HEK293 (cell line): ENCODE results near the gene LTBP1.

Source experiments
- CTCF ChIA-PET: fragments of 350-600 bp; formaldehyde crosslinking; extraction: SDS; loops from one replicate; lab custom pipeline; 2021; ENCODE audit warnings: antibody characterized with exemption; lab: Yijun Ruan, JAX
- POLR2A ChIA-PET: fragments of 300-600 bp; formaldehyde crosslinking; extraction: SDS; loops from one replicate; lab custom pipeline; 2020; ENCODE audit warnings: antibody characterized with exemption, inconsistent platforms; lab: Yijun Ruan, JAX
- H3K27ac ChIP-seq: fragments of 200-500 bp; sonication (Bioruptor generic); 2 replicates; pipeline ENCODE4 v1.5.1; 2014; ENCODE audit warnings: low read depth, low read length, control low read depth, inconsistent platforms; ENCODE audit errors: extremely low read depth
- H3K36me3 ChIP-seq, 2 experiments: fragments of 200-500 bp in 1 of 2; sonication (Bioruptor generic) in 1 of 2; 1 replicate in 1 of 2; 2 replicates in 1 of 2; pipeline ENCODE4 v1.5.1; 2014 to 2017; ENCODE audit warnings: inconsistent platforms in 2 of 2, low read length in 2 of 2; ENCODE audit not compliant: control insufficient read depth in 2 of 2, insufficient read depth in 1 of 2
- H3K4me1 ChIP-seq: fragments of 200-500 bp; sonication (Bioruptor generic); 2 replicates; pipeline ENCODE4 v1.5.1; 2014; ENCODE audit warnings: mild to moderate bottlenecking, low read length, inconsistent platforms; ENCODE audit not compliant: control insufficient read depth, insufficient read depth
- H3K4me3 ChIP-seq: 2 replicates; pipeline ENCODE4 v1.5.1; 2011; ENCODE audit warnings: low read depth, mild to moderate bottlenecking, control low read depth, low read length, moderate library complexity
- H3K9me3 ChIP-seq: fragments of 200-500 bp; sonication (Bioruptor generic); 2 replicates; pipeline ENCODE4 v1.5.1; 2014; ENCODE audit warnings: low read depth, low read length, inconsistent platforms; ENCODE audit not compliant: control insufficient read depth, insufficient read depth
- BCL11B ChIP-seq: fragments of 450-650 bp; formaldehyde crosslinking; IDR thresholded peaks from 2 replicates; pipeline ENCODE4 v1.5.1; 2016; ENCODE audit warnings: low read depth, missing biosample characterization, missing genetic modification characterization
- GLI4 ChIP-seq: fragments of 450-650 bp; formaldehyde crosslinking; IDR thresholded peaks from 2 replicates; pipeline ENCODE4 v1.5.1; 2016; ENCODE audit warnings: missing biosample characterization, missing genetic modification characterization
- KLF16 ChIP-seq: fragments of 450-650 bp; formaldehyde crosslinking; IDR thresholded peaks from 2 replicates; pipeline ENCODE4 v1.5.1; 2017; ENCODE audit warnings: missing biosample characterization, missing genetic modification characterization
- KLF7 ChIP-seq: fragments of 450-650 bp; formaldehyde crosslinking; IDR thresholded peaks from 2 replicates; pipeline ENCODE4 v1.5.1; 2016; ENCODE audit warnings: missing biosample characterization, missing genetic modification characterization, borderline replicate concordance
- SCRT2 ChIP-seq: fragments of 450-650 bp; formaldehyde crosslinking; IDR thresholded peaks from 2 replicates; pipeline ENCODE4 v1.5.1; 2016; ENCODE audit warnings: missing biosample characterization, missing genetic modification characterization
- SETDB1 ChIP-seq: IDR thresholded peaks from one replicate; pipeline ENCODE4 v1.6.1; 2017; ENCODE audit warnings: mild to moderate bottlenecking, low read length, moderate library complexity, mixed read lengths; ENCODE audit not compliant: insufficient read length
- SP7 ChIP-seq: fragments of 450-650 bp; formaldehyde crosslinking; IDR thresholded peaks from 2 replicates; pipeline ENCODE4 v1.5.1; 2016; ENCODE audit warnings: missing biosample characterization, missing genetic modification characterization
- TCF7L2 ChIP-seq: IDR thresholded peaks from 2 replicates; pipeline ENCODE4 v1.6.1; 2011; ENCODE audit warnings: low read depth, mild to moderate bottlenecking, inconsistent platforms, low read length, moderate library complexity, borderline replicate concordance
- ZFHX2 ChIP-seq: fragments of 450-650 bp; formaldehyde crosslinking; conservative IDR thresholded peaks from 2 replicates; pipeline ENCODE4 v1.5.1; 2016; ENCODE audit warnings: missing biosample characterization, missing genetic modification characterization
- ZNF140 ChIP-seq: fragments of 450-650 bp; formaldehyde crosslinking; IDR thresholded peaks from 2 replicates; pipeline ENCODE4 v1.5.1; 2016; ENCODE audit warnings: missing biosample characterization, missing genetic modification characterization
- ZNF174 ChIP-seq: fragments of 450-650 bp; formaldehyde crosslinking; IDR thresholded peaks from 2 replicates; pipeline ENCODE4 v1.5.0; 2017; ENCODE audit warnings: missing biosample characterization, mild to moderate bottlenecking, missing genetic modification characterization
- ZNF175 ChIP-seq: fragments of 450-650 bp; formaldehyde crosslinking; IDR thresholded peaks from 2 replicates; pipeline ENCODE4 v1.5.1; 2016; ENCODE audit warnings: missing biosample characterization, missing genetic modification characterization
- ZNF2 ChIP-seq: fragments of 450-650 bp; formaldehyde crosslinking; IDR thresholded peaks from 2 replicates; pipeline ENCODE4 v1.5.1; 2016; ENCODE audit warnings: missing biosample characterization, missing genetic modification characterization
- ZNF274 ChIP-seq, 2 experiments: fragments of 200-500 bp in 1 of 2; fragments of 450-650 bp in 1 of 2; sonication (Bioruptor generic) in 1 of 2; formaldehyde crosslinking in 1 of 2; IDR thresholded peaks; 2 replicates each; pipeline versions ENCODE4 v1.5.1 to v1.6.1; 2014 to 2016; ENCODE audit warnings: borderline replicate concordance in 1 of 2, inconsistent platforms in 1 of 2, low read length in 1 of 2, missing biosample characterization in 1 of 2, missing genetic modification characterization in 1 of 2
- ZNF302 ChIP-seq: fragments of 450-650 bp; formaldehyde crosslinking; IDR thresholded peaks from 2 replicates; pipeline ENCODE4 v1.5.1; 2016; ENCODE audit warnings: missing biosample characterization, missing genetic modification characterization, low read depth
- ZNF37A ChIP-seq: fragments of 450-650 bp; IDR thresholded peaks from 2 replicates; pipeline ENCODE4 v1.5.1; 2018; ENCODE audit warnings: missing biosample characterization, missing genetic modification characterization
- ZNF391 ChIP-seq: fragments of 450-650 bp; formaldehyde crosslinking; IDR thresholded peaks from 2 replicates; pipeline ENCODE4 v1.5.1; 2016; ENCODE audit warnings: low read depth, missing biosample characterization, missing genetic modification characterization, borderline replicate concordance
- ZNF514 ChIP-seq: fragments of 450-650 bp; formaldehyde crosslinking; IDR thresholded peaks from 2 replicates; pipeline ENCODE4 v1.5.1; 2016; ENCODE audit warnings: missing biosample characterization, missing genetic modification characterization
- ZNF610 ChIP-seq: fragments of 450-650 bp; formaldehyde crosslinking; IDR thresholded peaks from 2 replicates; pipeline ENCODE4 v1.5.1; 2016; ENCODE audit warnings: missing biosample characterization, missing genetic modification characterization, borderline replicate concordance
- ZNF621 ChIP-seq: fragments of 450-650 bp; formaldehyde crosslinking; IDR thresholded peaks from 2 replicates; pipeline ENCODE4 v1.5.1; 2017; ENCODE audit warnings: missing biosample characterization, missing genetic modification characterization
- ZNF658 ChIP-seq: fragments of 450-650 bp; formaldehyde crosslinking; IDR thresholded peaks from 2 replicates; pipeline ENCODE4; 2016; ENCODE audit warnings: missing biosample characterization, missing genetic modification characterization
- ZNF670 ChIP-seq: fragments of 450-650 bp; formaldehyde crosslinking; IDR thresholded peaks from 2 replicates; pipeline ENCODE4 v1.5.1; 2016; ENCODE audit warnings: missing biosample characterization, missing genetic modification characterization, low read depth
- ZNF677 ChIP-seq: fragments of 450-650 bp; IDR thresholded peaks from 2 replicates; pipeline ENCODE4 v1.5.0; 2018; ENCODE audit warnings: missing biosample characterization, mild to moderate bottlenecking, missing genetic modification characterization, moderate library complexity
- ZNF747 ChIP-seq: fragments of 450-650 bp; formaldehyde crosslinking; IDR thresholded peaks from 2 replicates; pipeline ENCODE4 v1.5.1; 2016; ENCODE audit warnings: missing biosample characterization, missing genetic modification characterization
- ZNF776 ChIP-seq: fragments of 450-650 bp; formaldehyde crosslinking; IDR thresholded peaks from 2 replicates; pipeline ENCODE4 v1.5.0; 2017; ENCODE audit warnings: missing biosample characterization, missing genetic modification characterization, borderline replicate concordance
- ZNF777 ChIP-seq: fragments of 450-650 bp; formaldehyde crosslinking; IDR thresholded peaks from 2 replicates; pipeline ENCODE4 v1.5.1; 2017; ENCODE audit warnings: missing biosample characterization, missing genetic modification characterization, borderline replicate concordance
- ZNF830 ChIP-seq: fragments of 450-650 bp; IDR thresholded peaks from 2 replicates; pipeline ENCODE4 v1.5.0; 2018; ENCODE audit warnings: missing biosample characterization, missing genetic modification characterization, low read depth, mild to moderate bottlenecking, moderate library complexity
- ZNF843 ChIP-seq: fragments of 450-650 bp; formaldehyde crosslinking; IDR thresholded peaks from 2 replicates; pipeline ENCODE4 v1.5.1; 2016; ENCODE audit warnings: missing biosample characterization, missing genetic modification characterization
- ZSCAN30 ChIP-seq: fragments of 450-650 bp; IDR thresholded peaks from 2 replicates; pipeline ENCODE4 v1.5.1; 2018; ENCODE audit warnings: missing biosample characterization, mild to moderate bottlenecking, missing genetic modification characterization, moderate library complexity
- TF ChIP-seq, protein P1 (sequence below): fragments of 450-650 bp; formaldehyde crosslinking; IDR thresholded peaks from 2 replicates; pipeline ENCODE4 v1.5.1; 2016; ENCODE audit warnings: missing biosample characterization, missing genetic modification characterization
- TF ChIP-seq, protein P2 (sequence below): fragments of 450-650 bp; formaldehyde crosslinking; IDR thresholded peaks from 2 replicates; pipeline ENCODE4 v1.5.1; 2016; ENCODE audit warnings: missing biosample characterization, missing genetic modification characterization

LTBP1 gene

DNA sequence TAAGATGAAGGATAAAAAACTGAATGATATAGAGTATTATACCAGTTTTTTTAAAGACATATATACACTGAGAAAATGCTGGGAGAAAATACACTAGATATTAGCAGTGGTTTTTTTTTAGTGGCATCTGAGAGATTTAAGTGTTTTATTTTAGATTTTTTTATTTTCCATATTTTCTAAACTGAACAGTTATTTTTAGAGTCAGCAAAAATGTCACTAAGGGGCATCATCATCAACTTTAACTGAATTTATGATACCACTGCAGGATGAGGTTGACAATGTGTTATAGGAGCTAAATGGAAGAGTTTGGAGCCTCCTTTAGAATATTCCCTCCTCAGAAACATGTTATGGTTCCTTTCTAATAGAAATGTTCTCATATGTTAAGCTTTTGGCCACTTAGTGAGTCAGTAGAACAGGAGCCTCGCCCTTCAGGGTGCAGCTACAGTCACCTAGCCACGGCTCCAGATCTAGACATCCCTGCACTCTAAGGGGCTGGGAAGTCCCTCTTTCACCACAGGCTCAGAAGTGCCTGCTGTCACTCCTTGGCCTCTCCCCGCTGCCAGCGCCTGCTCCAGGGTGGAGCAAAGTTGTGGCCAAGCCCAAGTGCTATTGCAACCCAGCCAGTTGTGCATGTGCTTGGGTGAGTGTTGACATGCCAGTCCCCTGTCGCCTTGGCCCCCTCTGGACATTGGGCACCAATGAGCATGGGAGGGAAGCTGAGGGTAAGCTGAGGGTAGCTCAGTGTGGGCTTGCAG, 319.0 kb downstream of the LTBP1 start:
- H3K4me3 ChIP-seq = no peak overlapping the region
- ChIA-PET POLR2A (no interaction called here), CTCF (interaction anchor here (0.6 kb wide), 1 partner anchor 321 kb away, joined by 3 read pairs; no protein-coding TSS in a partner anchor)
- no peak overlapping the region for H3K27ac ChIP-seq
- no peaks in the 10 kb centered on the region for H3K4me1 ChIP-seq
- no peaks in the 10 kb centered on the region for H3K9me3 ChIP-seq
- peaks cover 0 to 14% of the 10 kb centered on the region in 2 experiments; a peak in 2 of 3 replicates for H3K36me3 ChIP-seq
- TF ChIP-seq ZNF2 (tag by site-specific recombination) = no peak
- TF ChIP-seq KLF7 = no peak
- no peak for TF ChIP-seq SP7
- no peak for TF ChIP-seq ZNF391 (tag by site-specific recombination)
- TF ChIP-seq ZNF830 (tag by site-specific recombination) = no peak
- no peak for TF ChIP-seq BCL11B (tag by site-specific recombination)
- TF ChIP-seq ZNF658 (tag by site-specific recombination) = no peak
- TF ChIP-seq ZNF621 = no peak
- no peak for TF ChIP-seq ZNF37A (tag by site-specific recombination)
- no peak for TF ChIP-seq ZNF776
- no peak for TF ChIP-seq ZNF514 (tag by site-specific recombination)
- TF ChIP-seq ZNF670 (tag by site-specific recombination) = no peak
- TF ChIP-seq, protein P1, sequence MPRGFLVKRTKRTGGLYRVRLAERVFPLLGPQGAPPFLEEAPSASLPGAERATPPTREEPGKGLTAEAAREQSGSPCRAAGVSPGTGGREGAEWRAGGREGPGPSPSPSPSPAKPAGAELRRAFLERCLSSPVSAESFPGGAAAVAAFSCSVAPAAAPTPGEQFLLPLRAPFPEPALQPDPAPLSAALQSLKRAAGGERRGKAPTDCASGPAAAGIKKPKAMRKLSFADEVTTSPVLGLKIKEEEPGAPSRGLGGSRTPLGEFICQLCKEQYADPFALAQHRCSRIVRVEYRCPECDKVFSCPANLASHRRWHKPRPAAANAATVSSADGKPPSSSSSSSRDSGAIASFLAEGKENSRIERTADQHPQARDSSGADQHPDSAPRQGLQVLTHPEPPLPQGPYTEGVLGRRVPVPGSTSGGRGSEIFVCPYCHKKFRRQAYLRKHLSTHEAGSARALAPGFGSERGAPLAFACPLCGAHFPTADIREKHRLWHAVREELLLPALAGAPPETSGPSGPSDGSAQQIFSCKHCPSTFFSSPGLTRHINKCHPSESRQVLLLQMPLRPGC (tag by site-specific recombination) = no peak
- TF ChIP-seq ZFHX2 (tag by site-specific recombination) = no peak
- TF ChIP-seq, protein P2, sequence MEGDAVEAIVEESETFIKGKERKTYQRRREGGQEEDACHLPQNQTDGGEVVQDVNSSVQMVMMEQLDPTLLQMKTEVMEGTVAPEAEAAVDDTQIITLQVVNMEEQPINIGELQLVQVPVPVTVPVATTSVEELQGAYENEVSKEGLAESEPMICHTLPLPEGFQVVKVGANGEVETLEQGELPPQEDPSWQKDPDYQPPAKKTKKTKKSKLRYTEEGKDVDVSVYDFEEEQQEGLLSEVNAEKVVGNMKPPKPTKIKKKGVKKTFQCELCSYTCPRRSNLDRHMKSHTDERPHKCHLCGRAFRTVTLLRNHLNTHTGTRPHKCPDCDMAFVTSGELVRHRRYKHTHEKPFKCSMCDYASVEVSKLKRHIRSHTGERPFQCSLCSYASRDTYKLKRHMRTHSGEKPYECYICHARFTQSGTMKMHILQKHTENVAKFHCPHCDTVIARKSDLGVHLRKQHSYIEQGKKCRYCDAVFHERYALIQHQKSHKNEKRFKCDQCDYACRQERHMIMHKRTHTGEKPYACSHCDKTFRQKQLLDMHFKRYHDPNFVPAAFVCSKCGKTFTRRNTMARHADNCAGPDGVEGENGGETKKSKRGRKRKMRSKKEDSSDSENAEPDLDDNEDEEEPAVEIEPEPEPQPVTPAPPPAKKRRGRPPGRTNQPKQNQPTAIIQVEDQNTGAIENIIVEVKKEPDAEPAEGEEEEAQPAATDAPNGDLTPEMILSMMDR (tag by site-specific recombination) = no peak
- TF ChIP-seq ZNF843 (tag by site-specific recombination) = no peak

DNA sequence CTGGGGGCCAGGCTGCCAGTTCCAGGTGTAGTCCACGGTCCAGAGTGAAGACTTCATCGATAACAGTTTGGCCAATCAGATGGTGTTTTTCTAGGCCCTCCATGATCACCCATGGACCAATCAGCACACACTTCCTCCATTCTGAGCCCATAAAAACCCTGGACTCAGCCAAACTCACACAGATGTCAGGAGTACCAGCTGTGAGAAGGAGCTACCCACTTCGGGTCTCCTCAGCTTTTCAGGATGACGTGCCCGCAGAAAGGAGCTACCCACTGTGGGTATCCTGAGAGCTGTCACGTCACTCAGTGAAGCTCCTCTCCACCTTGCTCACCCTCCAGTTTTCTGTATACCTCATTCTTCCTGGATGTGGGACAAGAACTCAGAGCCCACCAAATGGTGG, 319.7 kb downstream of the LTBP1 start:
- H3K4me3 ChIP-seq = no peak overlapping the region
- CTCF ChIA-PET = no interaction called here

DNA sequence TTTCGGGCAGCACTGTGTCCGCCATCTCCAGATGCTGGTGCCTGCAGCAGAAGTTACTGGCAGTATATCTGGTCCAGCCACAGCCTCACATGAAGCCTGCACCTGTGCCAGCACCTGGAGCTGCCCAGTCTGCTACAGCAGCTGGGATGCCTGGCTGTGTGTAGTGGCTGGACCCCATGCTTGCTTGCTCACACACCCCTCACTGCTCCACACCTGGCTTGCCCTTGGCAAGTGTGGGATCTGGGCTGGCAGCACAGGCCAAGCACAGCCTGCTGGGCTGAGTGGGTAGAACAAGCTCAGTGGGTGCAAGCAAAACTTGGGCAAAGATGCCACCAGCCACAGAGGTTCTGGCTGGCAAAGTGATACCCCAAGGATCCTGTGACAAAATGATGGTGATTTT, 320.3 kb downstream of the LTBP1 start:
- POLR2A ChIA-PET = no interaction called here

More for the DNA sequence above, 319.7 kb downstream of the LTBP1 start:
- POLR2A ChIA-PET = no interaction called here
- Histone ChIP-seq H3K4me1 (no peaks in the 10 kb centered on the region), H3K27ac (no peak overlapping the region)
- TF ChIP-seq SETDB1 (peak; percentile 62), KLF16 (tag by site-specific recombination) (no peak)
- TF ChIP-seq, all 188 proteins: peak for 1
- Histone ChIP-seq H3K9me3 (no peaks in the 10 kb centered on the region), H3K36me3 (peaks cover 0 to 14% of the 10 kb centered on the region in 2 experiments; a peak in 2 of 3 replicates)

More for the DNA sequence above, 320.3 kb downstream of the LTBP1 start:
- TF ChIP-seq ZNF274 (IDR thresholded peaks at IDR 0.05; ENCODE audit: low read length) = no peak
- no peak for TF ChIP-seq ZNF274 (tag by site-specific recombination; IDR thresholded peaks at IDR 0.05; ENCODE audit: borderline replicate concordance)
- no peak for TF ChIP-seq ZNF302
- no peak for TF ChIP-seq ZSCAN30 (tag by site-specific recombination)
- no peak for TF ChIP-seq TCF7L2
- TF ChIP-seq GLI4 (tag by site-specific recombination) = no peak
- no peak for TF ChIP-seq ZNF140 (tag by site-specific recombination)
- TF ChIP-seq ZNF174 (tag by site-specific recombination) = no peak
- TF ChIP-seq ZNF175 (tag by site-specific recombination) = no peak
- TF ChIP-seq SCRT2 (tag by site-specific recombination) = no peak
- TF ChIP-seq ZNF610 (tag by site-specific recombination) = no peak
- TF ChIP-seq ZNF747 (tag by site-specific recombination) = no peak
- no peak for TF ChIP-seq ZNF677 (tag by site-specific recombination)
- TF ChIP-seq ZNF777 = no peak
- TF ChIP-seq, all 188 proteins: peak for 0
- CTCF ChIA-PET = no interaction called here
- no peak overlapping the region for H3K4me3 ChIP-seq
- H3K36me3 ChIP-seq = peaks cover 0 to 14% of the 10 kb centered on the region in 2 experiments; a peak in 2 of 3 replicates
- H3K9me3 ChIP-seq = no peaks in the 10 kb centered on the region
- no peaks in the 10 kb centered on the region for H3K4me1 ChIP-seq
- H3K27ac ChIP-seq = no peak overlapping the region
